HG03196 (cell line): ENCODE measurements around the gene AIMP2.
"Not testable (repeated sequence)": the region's sequence is repeated elsewhere in the genome, so short reads cannot be mapped to it uniquely, and the experiment has no call there.

Experiments
- ATAC-seq: cut with Tn5 transposase; IDR thresholded peaks from one replicate; pipeline ENCODE4 v1.9.1; 2021; ENCODE audit not compliant: unreplicated experiment

AIMP2 gene

GRCh38 chr7:6008668-6009611 lies at the start of gene AIMP2, which contains the start of gene PMS2:
Gene AIMP2, plus strand, starts transcription at chr7:6009272. Its CDS starts 92 bp downstream, at chr7:6009364.
Gene PMS2, minus strand, starts transcription at chr7:6009049. Its CDS starts 30 bp downstream, at chr7:6009019.
- ATAC-seq, result peak; percentile 94

DNA sequence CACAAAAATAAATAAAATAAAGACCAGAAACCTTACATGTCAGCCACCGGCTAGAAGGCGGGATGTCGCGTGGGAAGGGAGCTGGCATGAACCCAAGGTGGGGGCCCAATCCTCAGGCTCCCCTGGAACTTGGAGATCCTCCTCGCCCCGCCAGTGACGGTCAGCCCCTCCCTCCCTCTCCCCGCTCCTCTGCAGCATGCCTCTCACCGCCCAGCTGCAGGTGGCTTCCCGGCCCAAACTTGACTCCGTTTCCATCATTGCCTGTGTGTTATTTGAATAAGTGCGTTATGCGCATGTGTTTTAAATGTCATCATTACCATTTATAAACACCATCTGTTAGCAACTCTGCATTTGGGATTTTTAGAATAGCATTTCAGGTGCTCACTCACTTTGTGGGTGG lies 45.9 kb upstream of the AIMP2 start:
- not testable (repeated sequence) for ATAC-seq

- ATAC-seq, result not testable (repeated sequence)
Observed at GRCh38 chr7:5963810-5964209, 45.3 kb upstream of the AIMP2 start.

GRCh38 chr7:5970347-5970911 lies 38.6 kb upstream of the AIMP2 start, which contains the start of gene RSPH10B:
Gene RSPH10B, minus strand, starts transcription at chr7:5970689. Its CDS starts 3,573 bp downstream, at chr7:5967116.
- ATAC-seq, result not testable (repeated sequence)

GRCh38 chr7:5973580-5973979 lies 35.5 kb upstream of the AIMP2 start:
- not testable (repeated sequence) for ATAC-seq

DNA sequence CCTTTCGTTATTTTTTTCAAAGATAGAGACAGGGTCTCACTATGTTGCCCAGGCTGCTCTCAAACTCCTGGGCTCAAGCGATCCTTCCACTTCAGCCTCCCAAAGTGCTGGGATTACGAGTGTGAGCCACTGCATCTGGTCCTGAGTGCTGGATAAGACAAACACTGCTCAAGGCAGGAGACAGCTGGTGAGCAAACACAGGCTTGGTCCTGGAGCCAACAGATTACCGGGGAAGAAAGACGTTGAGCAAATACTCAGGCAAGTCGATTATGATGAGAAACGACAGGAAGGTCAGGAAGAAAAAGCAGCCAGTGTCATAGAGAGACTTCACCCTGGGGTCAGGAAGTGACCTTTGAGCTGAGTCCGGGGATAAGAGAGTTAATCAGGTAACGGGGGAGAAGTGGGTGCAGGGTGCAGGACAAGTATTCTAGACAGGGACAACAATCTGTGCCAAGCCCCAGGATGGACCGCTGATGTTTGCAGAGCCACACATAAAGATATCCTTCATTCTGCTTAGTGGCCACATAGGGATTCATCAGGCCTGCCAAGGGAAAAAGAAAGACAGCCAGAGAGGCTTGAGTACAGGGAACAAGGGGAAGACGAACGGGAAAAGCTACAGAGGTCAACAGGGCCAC lies 29.3 kb upstream of the AIMP2 start:
- not testable (repeated sequence) for ATAC-seq

GRCh38 chr7:5987061-5987460 lies 22.0 kb upstream of the AIMP2 start:
- ATAC-seq, result not testable (repeated sequence)

GRCh38 chr7:5997210-5997808 lies 11.8 kb upstream of the AIMP2 start:
- no peak for ATAC-seq

GRCh38 chr7:6007386-6007785 lies 1.7 kb upstream of the AIMP2 start:
- ATAC-seq, result no peak

DNA sequence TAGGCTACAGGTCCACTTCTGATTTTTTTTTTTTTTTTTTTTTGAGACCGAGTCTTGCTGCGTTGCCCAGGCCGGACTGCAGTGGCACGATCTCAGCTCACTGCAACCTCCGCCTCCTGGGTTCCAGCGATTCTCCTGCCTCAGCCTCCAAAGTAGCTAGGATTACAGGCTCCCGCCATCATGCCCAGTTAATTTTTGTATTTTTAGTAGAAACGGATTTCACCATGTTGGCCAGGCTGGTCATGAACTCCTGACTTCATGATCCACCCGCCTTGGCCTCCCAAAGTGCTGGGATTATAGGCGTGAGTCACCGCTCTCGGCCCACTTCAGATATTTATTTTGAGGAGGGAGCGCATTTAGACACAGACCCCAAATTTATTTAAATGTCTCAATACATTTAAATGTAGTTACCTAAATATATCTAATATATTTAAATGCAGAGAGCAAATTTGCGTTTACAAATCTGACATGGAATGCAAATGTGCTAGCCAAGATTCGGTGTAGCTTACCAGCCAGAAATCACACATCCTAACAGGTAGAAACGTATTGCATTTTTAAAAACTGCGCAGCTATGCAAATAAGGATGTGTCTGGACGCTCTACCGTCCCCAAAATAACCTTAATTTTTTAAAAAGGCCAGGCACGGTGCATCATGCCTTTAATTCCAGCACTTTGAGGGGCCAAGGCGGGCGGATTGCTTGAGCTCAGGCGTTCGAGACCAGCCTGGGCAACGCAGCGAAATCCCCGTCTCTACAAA lies 1.1 kb upstream of the AIMP2 start:
- not testable (repeated sequence) for ATAC-seq

DNA sequence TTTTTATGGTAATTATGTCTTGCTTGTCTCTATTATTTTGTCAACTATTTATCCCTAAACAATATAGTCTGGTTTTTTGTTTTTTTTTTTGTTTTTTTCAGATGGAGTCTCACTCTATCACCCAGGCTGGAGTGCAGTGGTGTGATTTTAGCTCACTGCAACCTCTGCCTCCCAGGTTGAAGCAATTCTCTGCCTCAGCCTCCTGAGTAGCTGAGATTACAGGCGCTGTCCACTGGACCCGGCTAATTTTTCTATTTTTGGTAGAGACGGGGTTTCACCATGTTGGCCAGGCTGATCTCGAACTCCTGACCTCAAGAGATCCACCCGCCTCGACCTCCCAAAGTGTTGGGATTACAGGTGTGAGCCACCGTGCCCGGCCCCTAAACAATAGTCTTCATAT lies 1.3 kb downstream of the AIMP2 start:
- not testable (repeated sequence) for ATAC-seq

DNA sequence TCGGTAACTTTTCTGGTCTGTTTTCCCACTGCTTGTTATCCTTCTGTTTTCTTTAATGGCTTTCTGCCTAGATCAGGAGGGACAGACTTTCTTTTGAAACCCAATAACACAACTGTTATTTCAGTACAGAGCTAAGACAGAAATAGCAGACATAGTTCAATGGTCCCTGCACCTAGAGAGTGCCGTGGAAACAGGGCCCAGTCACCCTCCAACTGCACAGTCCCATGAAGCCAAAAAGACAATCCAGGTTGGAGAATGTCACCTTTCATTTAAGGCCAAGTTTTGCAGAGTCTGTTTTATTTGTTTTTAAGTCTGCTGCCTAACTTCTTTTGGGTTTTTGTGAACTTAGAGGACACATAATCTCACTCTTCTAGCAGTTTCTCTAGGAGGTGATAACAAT lies 2.5 kb downstream of the AIMP2 start:
- ATAC-seq, result no peak

- no peak for ATAC-seq
Observed at GRCh38 chr7:6012355-6013104, 3.5 kb downstream of the AIMP2 start.

DNA sequence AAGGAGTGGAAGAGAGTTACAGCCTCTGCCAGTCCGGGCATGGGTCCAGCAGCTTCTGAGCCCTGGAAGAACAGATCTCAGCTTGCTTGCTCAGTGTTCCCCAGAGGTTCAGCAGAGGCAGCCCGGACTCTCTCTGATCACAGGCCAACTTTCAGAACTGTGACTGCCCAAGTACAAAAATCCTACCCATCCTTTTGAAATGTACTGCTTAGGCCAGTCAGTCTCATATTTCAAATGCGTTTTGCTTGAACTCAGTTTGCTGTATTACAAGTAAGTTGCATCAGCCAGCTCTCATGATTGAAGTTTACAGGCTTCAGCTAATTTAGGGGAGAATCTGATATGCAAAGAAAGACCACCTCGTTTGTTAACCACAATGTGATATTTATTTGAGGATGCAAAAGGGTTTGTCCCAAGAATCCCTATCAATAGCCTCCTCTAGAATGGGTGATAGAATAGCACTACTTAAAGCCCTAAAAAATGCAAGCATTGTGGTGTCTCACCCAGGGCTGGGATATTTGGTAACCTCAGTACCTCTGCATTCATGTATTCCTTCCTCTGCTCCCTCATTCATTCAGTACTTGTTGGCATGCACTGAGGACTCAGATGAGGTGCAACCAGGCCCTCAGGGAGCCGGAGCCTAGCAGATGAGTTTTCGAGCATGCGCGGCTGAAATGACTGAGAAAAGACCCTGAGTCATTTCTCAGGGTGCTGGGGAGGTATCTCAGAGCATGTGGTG lies 7.0 kb downstream of the AIMP2 start:
- no peak for ATAC-seq

GRCh38 chr7:6016653-6016966 lies 7.5 kb downstream of the AIMP2 start:
- ATAC-seq, result no peak

DNA sequence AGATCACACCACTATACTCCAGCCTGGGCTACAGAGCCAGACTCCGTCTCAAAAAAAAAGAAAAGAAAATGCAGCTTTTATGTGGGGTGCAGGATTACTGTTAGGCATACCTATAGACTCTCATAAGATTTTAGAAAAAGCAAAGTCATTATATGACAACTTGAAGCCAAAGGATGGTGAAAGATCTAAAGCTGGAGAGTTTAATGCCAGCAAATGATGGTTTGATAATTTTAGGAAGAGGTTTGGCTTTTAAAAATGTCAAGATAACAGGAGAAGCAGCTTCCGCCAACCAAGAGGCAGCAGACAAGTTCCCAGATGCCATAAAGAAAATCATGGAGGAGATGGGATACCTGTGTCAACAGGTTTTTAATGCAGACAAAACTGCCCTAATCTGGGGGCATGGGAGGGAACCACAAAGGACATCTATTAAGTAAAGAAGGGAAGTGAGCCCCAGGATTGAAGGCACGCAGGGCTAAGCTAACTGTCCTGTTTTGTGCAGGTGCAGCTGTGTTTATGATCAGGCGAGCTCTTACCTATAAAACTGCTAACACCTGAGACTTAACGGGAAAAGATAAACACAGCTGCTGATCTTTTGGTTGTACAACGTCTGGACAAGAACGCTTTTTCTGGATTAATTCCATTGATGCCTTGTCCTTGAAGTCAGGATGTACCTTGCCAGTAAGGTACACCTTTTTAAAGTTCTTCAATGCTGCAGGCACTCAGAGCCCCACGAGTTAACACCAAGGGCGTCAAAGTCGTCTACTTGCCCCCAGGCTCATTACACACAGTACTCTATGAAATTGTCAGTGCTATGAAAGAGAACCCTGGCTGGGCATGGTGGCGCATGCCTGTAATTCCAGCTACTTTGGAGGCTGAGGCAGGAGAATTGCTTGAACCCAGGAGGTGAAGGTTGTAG lies 11.6 kb downstream of the AIMP2 start:
- ATAC-seq, result no peak

- no peak for ATAC-seq
Observed at GRCh38 chr7:6022707-6023106, 13.6 kb downstream of the AIMP2 start.

- ATAC-seq, result no peak
Observed at GRCh38 chr7:6023974-6024435, 14.9 kb downstream of the AIMP2 start.
